SK-N-SH treated with all-trans-retinoic acid at 6 μM for 48 hours (cell line): ENCODE measurements around the gene PRPF38B.

Source experiments
- ATAC-seq: fragments of 200-7000 bp; cut with Tn5 transposase; 3 replicates; pipeline ENCODE4 v1.9.1; 2020; ENCODE audit warnings: mild to moderate bottlenecking, moderate library complexity
- CREB5 ChIP-seq: fragments of 250-450 bp; sonication (Bioruptor Pico); IDR thresholded peaks from 2 replicates; pipeline ENCODE4 v1.5.1; 2020; ENCODE audit warnings: low read depth, mild to moderate bottlenecking, moderate library complexity
- CSDC2 ChIP-seq: fragments of 250-450 bp; sonication (Bioruptor Pico); IDR thresholded peaks from 2 replicates; pipeline ENCODE4 v1.5.0; 2020; ENCODE audit warnings: mild to moderate bottlenecking, moderate library complexity
- CSRNP3 ChIP-seq: fragments of 250-450 bp; sonication (Bioruptor Pico); IDR thresholded peaks from 2 replicates; pipeline ENCODE4 v1.5.1; 2021; ENCODE audit warnings: mild to moderate bottlenecking, moderate library complexity
- GLIS3 ChIP-seq: fragments of 250-450 bp; sonication (Bioruptor Pico); IDR thresholded peaks from 2 replicates; pipeline ENCODE4 v1.5.0; 2020; ENCODE audit warnings: mild to moderate bottlenecking, moderate library complexity
- ISL1 ChIP-seq: fragments of 250-450 bp; sonication (Bioruptor Pico); IDR thresholded peaks from 2 replicates; pipeline ENCODE4 v2.1.2; 2022; ENCODE audit warnings: mild to moderate bottlenecking, moderate library complexity
- OSR1 ChIP-seq: fragments of 250-450 bp; sonication (Bioruptor Pico); IDR thresholded peaks from 2 replicates; pipeline ENCODE4 v1.8.0; 2022; ENCODE audit warnings: moderate library complexity, mild to moderate bottlenecking, inconsistent platforms
- PPARA ChIP-seq: fragments of 250-450 bp; sonication (Bioruptor Pico); IDR thresholded peaks from 2 replicates; pipeline ENCODE4 v1.5.0; 2020; ENCODE audit warnings: mild to moderate bottlenecking, borderline replicate concordance
- RARB ChIP-seq: fragments of 250-450 bp; sonication (Bioruptor Pico); IDR thresholded peaks from 2 replicates; pipeline ENCODE4 v1.8.0; 2021; ENCODE audit warnings: mild to moderate bottlenecking, moderate library complexity
- SNAI2 ChIP-seq: fragments of 250-450 bp; sonication (Bioruptor Pico); IDR thresholded peaks from 2 replicates; pipeline ENCODE4 v1.5.0; 2020; ENCODE audit warnings: mild to moderate bottlenecking, moderate library complexity
- TCF4 ChIP-seq: fragments of 250-450 bp; sonication (Bioruptor Pico); IDR thresholded peaks from 2 replicates; pipeline ENCODE4 v1.8.0; 2021; ENCODE audit warnings: mild to moderate bottlenecking, moderate library complexity, borderline replicate concordance
- TOX ChIP-seq: fragments of 250-450 bp; sonication (Bioruptor Pico); IDR thresholded peaks from 2 replicates; pipeline ENCODE4 v1.8.0; 2021; ENCODE audit warnings: mild to moderate bottlenecking, moderate library complexity, borderline replicate concordance
- ZC3H10 ChIP-seq: fragments of 250-450 bp; sonication (Bioruptor Pico); IDR thresholded peaks from 2 replicates; pipeline ENCODE4 v1.5.1; 2021; ENCODE audit warnings: mild to moderate bottlenecking, moderate library complexity
- ZFP3 ChIP-seq: fragments of 250-450 bp; sonication (Bioruptor Pico); IDR thresholded peaks from 2 replicates; pipeline ENCODE4 v1.5.0; 2020; ENCODE audit warnings: mild to moderate bottlenecking, moderate library complexity
- ZFP30 ChIP-seq: fragments of 450-650 bp; formaldehyde crosslinking; IDR thresholded peaks from 2 replicates; pipeline ENCODE4 v1.5.0; 2022; ENCODE audit warnings: mild to moderate bottlenecking, moderate library complexity
- ZNF565 ChIP-seq: fragments of 450-650 bp; formaldehyde crosslinking; conservative IDR thresholded peaks from 2 replicates; pipeline ENCODE4 v1.5.0; 2020; ENCODE audit warnings: low read depth, mild to moderate bottlenecking, moderate library complexity
- ZNF70 ChIP-seq: fragments of 450-650 bp; formaldehyde crosslinking; IDR thresholded peaks from 2 replicates; pipeline ENCODE4 v1.5.0; 2020; ENCODE audit warnings: mild to moderate bottlenecking, moderate library complexity
- ZNF8 ChIP-seq: fragments of 450-650 bp; formaldehyde crosslinking; IDR thresholded peaks from 2 replicates; pipeline ENCODE4 v1.5.0; 2020; ENCODE audit warnings: mild to moderate bottlenecking, moderate library complexity
- TF ChIP-seq, protein P1 (sequence below): fragments of 250-450 bp; sonication (Bioruptor Pico); IDR thresholded peaks from 2 replicates; pipeline ENCODE4 v1.8.0; 2020; ENCODE audit warnings: mild to moderate bottlenecking, moderate library complexity, borderline replicate concordance
- TF ChIP-seq, protein P2 (sequence below): fragments of 250-450 bp; sonication (Bioruptor Pico); IDR thresholded peaks from 2 replicates; pipeline ENCODE4 v1.5.0; 2020; ENCODE audit warnings: mild to moderate bottlenecking, moderate library complexity

The PRPF38B gene

DNA sequence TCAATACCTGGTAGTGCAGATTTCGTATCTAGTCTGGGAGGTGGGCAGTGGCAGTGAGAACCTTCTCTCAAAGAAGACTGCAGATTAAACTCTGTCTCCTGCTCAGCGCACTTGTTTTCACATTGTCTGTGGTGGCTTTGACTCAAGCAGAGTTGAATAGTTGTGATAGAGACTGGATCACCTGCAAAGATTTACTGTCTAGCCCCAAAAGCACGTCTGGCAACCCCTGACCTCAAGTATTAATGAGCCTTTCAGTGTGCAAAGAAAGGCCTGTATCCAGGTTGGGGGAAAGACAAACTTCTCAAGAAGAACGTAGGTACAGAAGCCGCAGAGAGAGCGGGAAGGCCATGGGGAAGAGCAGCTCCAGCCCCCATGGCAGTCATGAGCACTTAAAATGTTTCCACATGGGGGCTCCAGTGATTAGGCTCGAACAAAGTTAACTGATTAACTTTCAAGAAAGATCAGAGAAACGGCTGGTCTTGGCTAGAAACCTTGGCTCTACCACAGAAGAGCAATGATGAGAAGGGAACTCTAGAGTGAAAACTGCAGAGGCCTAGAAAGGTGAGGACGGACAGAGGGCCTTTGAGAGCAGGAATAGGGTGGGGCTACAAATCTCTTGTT is 46.4 kb upstream of the PRPF38B start (continued):
- no peak for TF ChIP-seq CSRNP3 (CRISPR knock-in tag)
- no peak for TF ChIP-seq ZNF8 (CRISPR knock-in tag)
- TF ChIP-seq GLIS3 (CRISPR knock-in tag): no peak

- no peak for ATAC-seq
- TF ChIP-seq ZNF565 (CRISPR knock-in tag) (no peak), CSRNP3 (CRISPR knock-in tag) (no peak), ISL1 (CRISPR knock-in tag) (no peak), ZNF8 (CRISPR knock-in tag) (no peak), GLIS3 (CRISPR knock-in tag) (no peak), SNAI2 (CRISPR knock-in tag) (no peak), TCF4 (CRISPR knock-in tag) (no peak), RARB (CRISPR knock-in tag) (no peak), CSDC2 (CRISPR knock-in tag) (no peak), ZC3H10 (no peak), TOX (CRISPR knock-in tag) (no peak), OSR1 (CRISPR knock-in tag) (no peak), CREB5 (CRISPR knock-in tag) (no peak), ZNF70 (no peak), ZFP3 (CRISPR knock-in tag) (no peak)
- TF ChIP-seq, protein P1, sequence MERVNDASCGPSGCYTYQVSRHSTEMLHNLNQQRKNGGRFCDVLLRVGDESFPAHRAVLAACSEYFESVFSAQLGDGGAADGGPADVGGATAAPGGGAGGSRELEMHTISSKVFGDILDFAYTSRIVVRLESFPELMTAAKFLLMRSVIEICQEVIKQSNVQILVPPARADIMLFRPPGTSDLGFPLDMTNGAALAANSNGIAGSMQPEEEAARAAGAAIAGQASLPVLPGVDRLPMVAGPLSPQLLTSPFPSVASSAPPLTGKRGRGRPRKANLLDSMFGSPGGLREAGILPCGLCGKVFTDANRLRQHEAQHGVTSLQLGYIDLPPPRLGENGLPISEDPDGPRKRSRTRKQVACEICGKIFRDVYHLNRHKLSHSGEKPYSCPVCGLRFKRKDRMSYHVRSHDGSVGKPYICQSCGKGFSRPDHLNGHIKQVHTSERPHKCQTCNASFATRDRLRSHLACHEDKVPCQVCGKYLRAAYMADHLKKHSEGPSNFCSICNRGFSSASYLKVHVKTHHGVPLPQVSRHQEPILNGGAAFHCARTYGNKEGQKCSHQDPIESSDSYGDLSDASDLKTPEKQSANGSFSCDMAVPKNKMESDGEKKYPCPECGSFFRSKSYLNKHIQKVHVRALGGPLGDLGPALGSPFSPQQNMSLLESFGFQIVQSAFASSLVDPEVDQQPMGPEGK (CRISPR knock-in tag): no peak
Measured at GRCh38 chr1:108646265-108646647, 45.9 kb upstream of the PRPF38B start.

DNA sequence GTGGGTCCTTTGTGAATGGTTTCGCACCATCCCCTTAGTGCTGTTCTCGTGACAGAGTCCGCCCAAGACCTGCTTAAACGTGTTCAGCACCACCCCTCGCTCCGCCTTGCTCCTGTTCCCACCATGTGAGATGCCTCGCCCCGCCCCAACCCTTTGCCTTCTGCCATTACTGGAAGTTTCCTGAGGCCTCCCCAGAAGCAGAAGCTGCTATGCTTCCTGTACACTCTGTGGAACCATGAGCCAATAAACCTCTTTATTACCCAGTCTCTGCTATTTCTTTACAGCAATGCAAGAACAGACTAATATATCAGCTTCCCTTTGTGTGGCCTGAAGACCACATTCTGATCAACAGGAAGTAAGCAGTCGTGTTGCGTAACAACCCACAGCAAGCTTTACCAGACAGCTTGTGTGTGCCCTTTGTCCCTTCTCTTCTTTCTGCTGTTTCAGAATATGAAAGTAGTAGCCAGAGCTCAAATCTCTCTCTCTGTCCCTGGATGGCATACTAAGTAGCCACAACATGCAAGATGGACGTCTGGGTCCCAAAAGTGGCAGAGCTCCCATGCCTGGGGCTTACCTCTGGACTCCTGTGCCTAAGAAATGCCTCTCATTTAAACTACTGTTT is 45.4 kb upstream of the PRPF38B start:
- no peak for TF ChIP-seq SNAI2 (CRISPR knock-in tag)
- TF ChIP-seq OSR1 (CRISPR knock-in tag): no peak
- no peak for TF ChIP-seq ZFP3 (CRISPR knock-in tag)
- no peak for TF ChIP-seq ISL1 (CRISPR knock-in tag)
- TF ChIP-seq CSRNP3 (CRISPR knock-in tag): no peak
- TF ChIP-seq CREB5 (CRISPR knock-in tag): no peak
- no peak for ATAC-seq

GRCh38 chr1:108653431-108654105 is 38.5 kb upstream of the PRPF38B start:
- ATAC-seq: no peak
- TF ChIP-seq CSRNP3 (CRISPR knock-in tag) (no peak), ZNF8 (CRISPR knock-in tag) (no peak), TCF4 (CRISPR knock-in tag) (no peak), CSDC2 (CRISPR knock-in tag) (no peak), ZNF70 (no peak), ISL1 (CRISPR knock-in tag) (no peak), ZFP30 (no peak), OSR1 (CRISPR knock-in tag) (no peak), PPARA (CRISPR knock-in tag) (no peak)
- TF ChIP-seq, protein P2, sequence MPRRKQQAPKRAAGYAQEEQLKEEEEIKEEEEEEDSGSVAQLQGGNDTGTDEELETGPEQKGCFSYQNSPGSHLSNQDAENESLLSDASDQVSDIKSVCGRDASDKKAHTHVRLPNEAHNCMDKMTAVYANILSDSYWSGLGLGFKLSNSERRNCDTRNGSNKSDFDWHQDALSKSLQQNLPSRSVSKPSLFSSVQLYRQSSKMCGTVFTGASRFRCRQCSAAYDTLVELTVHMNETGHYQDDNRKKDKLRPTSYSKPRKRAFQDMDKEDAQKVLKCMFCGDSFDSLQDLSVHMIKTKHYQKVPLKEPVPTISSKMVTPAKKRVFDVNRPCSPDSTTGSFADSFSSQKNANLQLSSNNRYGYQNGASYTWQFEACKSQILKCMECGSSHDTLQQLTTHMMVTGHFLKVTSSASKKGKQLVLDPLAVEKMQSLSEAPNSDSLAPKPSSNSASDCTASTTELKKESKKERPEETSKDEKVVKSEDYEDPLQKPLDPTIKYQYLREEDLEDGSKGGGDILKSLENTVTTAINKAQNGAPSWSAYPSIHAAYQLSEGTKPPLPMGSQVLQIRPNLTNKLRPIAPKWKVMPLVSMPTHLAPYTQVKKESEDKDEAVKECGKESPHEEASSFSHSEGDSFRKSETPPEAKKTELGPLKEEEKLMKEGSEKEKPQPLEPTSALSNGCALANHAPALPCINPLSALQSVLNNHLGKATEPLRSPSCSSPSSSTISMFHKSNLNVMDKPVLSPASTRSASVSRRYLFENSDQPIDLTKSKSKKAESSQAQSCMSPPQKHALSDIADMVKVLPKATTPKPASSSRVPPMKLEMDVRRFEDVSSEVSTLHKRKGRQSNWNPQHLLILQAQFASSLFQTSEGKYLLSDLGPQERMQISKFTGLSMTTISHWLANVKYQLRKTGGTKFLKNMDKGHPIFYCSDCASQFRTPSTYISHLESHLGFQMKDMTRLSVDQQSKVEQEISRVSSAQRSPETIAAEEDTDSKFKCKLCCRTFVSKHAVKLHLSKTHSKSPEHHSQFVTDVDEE (CRISPR knock-in tag): no peak
